NCI-H748 treated with DMSO at 0.1 percent for 48 hours (cell line): ENCODE measurements around the gene TWF2.

Source experiments
- DNase-seq: peaks from one replicate; lab custom pipeline; 2025; lab: John Stamatoyannopoulos, UW

The TWF2 gene

DNA sequence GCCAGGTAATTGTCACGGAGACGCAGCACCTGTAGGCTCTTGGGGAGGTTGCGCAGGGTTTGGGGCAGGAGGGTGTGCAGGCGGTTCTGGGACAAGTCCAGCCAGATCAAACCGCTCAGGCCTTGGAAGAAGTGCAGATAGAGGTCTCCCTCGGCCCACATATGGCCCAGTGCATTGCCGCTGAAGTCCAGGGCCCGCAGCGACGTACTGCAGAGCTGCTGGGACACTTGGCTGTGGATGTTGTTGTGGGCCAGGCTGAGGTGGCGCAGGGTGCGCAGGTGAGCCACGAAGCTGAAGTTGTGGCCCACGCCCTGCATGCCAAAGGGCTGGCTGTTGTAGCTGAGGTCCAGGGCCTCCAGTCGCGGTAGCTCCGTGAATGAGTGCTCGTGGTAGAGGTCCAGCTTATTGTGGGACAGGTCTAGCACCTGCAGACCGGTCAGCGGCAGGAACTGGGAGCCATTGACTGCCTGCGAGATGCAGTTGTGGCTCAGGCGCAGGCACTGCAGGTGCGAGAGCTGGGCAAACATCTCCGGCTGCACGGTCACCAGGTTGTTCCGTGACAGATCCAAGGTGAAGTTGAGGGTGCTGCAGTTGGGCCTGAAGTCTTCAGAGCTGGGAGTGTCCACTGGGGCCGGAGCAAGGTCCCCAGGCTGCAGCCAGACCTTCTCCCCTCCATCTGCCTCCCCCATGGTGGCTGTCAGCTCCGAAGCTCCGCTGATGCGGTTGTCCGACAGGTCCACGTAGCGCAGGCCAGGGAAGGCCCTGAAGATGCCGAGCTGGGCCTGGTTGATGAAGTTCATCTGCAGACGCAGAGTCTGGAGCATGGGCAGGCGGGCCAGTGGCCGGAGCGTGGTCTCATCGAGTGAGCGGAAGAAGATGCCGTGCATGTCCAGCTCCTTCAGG lies 16.4 kb downstream of the TWF2 start:
- no peak for DNase-seq

DNA sequence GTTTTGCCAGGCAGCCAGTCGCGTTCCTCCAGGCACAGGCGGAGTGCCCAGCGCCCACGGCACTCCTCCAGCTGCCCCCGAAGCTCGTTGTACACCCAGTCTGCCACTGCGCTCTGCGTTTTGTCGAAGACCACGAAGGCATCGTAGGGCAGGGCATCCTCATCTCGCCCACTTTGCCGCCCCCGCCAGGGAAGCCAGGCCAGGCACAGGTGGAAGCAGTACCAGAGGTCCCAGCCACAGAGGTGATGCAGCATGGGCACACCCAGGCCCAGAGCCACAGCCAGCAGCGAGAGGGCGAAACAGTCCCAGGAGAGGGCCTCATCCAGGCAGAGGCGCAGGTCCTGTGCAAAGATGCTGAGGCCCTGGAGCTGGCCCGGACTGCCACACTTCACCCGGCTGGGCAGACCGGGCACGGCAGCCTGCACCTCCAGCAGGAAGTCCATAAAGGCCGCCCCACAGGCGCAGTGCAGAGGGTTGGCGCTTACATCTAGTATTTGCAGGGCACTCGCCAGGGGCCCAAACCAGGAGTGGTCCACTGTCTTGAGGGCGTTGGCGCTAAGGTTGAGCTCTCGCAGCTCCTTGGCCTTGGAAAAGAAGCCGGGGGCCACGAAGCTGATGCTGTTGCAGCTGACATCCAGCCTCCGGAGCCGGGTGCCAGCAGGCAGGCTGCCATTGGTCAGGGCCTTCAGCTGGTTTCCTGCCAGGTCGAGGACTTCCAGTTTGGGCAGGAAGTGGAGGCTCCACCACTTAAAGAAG lies 17.2 kb downstream of the TWF2 start:
- DNase-seq = no peak

DNA sequence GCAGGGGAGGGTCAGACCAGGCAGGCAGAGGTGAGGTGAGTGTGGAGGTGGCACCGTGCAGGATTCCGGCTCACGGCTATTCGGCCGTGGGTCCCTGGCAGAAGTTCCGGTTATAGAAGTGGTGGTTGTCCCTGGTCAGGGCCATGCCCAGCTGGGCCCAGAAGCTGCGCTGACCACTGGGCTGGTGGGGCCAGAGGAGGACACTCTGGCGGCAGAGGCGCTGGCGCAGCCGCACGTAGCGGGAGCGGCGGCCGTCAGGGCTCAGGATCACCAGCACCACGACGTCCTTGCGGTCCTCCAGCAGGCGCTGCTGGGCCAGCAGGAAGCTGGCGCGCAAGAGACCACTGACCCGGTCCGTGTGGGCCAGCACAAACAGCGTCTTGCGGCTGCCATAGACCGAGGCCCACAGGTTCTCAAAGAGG lies 17.8 kb downstream of the TWF2 start:
- no peak for DNase-seq

DNA sequence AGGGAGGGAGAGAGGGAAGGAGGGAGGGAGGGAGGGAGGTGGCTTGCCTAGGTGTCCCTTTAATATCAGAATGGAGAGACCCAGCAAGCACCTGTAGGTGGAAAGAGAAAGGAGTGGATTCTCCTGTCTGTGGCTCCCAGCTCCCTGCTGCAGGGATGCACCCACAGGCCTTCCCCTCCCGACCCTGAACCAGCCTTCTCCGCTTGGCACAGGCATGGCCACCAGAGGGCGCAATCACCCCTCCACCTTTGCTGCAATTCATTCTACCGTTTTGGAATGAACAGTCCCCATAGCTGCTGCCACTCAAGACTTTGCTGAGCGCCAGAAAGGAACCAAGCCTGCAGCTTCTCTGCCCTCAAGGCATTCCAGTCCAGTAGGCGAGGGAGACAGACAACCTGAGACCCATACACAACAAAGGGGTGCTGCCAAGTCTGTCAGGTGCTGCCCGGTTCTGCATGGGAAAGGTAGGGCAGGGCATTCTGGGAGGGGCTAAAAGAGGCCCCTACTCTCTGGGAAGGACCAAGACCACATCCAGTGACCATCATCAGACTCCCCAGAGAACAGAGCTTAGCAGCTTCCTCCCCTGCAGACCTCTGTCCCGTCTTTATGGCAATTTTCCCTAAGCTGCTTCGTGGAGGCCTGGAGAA lies 18.5 kb downstream of the TWF2 start:
- DNase-seq = peak; percentile 22

DNA sequence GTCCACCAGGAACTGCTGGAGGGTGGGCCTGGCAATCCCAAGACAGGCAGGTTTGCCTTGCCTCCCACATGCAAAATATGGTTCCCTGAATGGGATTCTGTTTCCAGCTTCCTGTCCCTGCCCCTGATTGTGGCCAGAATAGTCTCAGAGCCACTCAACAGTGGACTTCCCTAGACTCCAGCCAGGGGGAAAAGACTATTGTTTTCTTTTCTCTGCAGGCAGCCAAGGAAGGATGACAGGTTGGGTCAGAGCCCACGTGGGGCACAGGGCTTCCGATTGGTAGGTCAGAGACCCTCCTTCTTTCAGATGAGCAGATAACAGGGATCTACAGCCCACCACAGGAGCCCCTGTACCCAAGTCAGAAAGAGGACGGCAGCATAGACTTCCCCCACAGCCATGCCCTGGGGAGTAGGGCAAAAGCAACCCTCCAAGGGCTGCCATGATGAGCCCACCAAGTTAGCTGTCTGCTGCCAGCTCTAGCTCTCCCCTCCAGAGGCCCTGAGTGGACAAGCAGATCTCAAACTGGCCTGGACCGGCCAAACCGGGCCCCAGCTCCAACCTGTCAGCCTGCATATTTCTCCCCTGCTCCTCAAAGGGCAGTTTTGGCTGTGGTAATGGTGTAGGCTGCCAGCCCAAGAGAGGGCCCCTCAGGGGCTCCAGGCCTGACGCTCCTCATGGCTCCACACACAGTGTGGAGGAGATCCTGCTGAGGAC lies 19.9 kb downstream of the TWF2 start:
- no peak for DNase-seq

DNA sequence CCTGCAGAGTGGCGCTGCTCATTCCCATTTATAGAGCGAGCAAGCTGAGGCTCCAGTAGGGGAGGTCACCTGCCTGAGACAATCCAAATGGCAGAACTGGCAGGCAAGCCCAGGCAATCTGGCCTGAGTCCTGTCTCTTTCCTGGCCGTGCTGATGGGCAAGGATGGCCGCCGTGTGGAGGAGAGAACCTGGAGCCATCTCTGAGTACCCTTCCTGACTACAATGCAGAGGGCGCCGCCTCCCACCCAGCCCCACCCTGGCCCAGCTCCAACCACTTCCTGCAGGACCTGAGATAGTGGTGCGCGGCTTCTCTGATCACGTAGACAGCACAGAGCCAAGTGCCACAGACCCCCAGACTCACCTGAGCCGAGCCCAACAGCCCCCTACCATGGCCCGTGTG lies 20.5 kb downstream of the TWF2 start:
- no peak for DNase-seq

DNA sequence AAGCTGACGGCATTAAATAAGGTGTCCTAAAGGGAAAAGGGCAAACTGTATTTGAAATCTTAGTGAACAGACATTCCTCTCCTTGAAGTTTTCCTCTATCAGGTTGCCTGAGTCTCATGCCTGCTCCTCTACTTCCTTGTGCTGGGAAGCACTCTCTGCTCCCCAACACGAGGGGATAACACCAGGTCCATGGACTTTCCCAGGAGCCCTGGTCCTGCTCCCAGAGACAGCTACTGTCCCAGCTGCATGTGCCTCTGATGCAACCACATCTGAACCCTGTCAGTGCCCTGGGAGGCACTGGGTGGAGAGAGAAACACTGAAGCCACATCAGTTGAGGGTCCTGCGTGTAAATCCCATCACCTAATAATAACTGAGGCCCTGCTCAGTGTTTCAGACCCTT lies 20.9 kb downstream of the TWF2 start:
- DNase-seq = no peak

DNA sequence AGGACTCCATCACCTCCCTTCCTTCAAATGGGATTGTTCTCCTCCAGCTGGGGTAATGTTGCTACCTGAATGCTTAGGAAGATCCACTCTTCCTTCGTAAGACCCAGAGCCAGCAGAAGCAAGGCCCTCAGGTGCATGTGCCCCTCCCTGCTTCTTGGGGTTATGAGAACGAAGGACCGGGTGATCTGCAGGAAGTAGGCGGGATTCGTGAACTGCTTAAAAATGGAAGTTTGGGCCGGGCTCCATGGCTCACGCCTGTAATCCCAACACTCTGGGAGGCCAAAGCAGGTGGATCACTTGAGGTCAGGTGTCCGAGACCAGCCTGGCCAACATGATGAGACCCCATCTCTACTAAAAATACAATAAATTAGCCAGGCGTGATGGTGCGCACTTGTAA lies 21.6 kb downstream of the TWF2 start:
- DNase-seq = no peak

DNA sequence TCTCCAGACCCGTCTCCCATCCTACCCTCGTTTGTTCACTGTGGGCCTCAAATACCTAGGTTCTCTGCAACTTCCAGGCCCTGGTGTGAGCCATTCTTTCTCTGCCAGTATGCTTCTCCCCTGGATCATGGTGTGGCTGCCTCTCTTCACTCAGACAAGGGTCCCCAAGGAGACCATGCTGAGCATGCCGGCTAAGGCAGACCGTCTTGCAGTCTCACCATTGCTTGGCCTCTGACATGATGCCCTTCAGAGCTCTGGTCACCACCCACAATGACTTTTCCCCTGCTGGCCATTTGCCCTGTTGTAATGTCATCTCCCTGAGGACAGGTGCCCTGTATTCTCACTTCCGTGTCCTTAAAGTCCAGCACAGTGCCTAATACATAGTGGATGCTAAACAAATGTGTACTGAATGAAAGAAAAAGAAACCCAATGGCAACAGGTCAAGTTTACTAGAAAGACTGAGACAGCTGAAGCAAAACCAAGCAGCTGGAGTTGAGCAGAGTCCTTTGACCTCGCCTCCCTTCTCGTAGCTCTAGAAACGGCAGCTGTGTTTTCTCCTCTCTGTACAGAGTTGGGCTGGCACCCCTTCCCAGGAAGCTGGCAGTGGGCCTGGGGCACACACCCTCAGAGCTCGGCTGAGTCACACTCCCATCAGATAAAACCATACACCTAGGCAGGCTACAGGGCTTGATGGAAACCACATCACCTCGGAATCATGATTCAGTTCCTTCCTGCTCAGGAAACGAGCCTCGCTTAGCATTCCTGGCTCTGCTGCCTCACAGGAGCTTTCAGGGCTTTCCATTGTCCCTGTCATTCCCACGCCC lies 22.2 kb downstream of the TWF2 start:
- DNase-seq = no peak

DNA sequence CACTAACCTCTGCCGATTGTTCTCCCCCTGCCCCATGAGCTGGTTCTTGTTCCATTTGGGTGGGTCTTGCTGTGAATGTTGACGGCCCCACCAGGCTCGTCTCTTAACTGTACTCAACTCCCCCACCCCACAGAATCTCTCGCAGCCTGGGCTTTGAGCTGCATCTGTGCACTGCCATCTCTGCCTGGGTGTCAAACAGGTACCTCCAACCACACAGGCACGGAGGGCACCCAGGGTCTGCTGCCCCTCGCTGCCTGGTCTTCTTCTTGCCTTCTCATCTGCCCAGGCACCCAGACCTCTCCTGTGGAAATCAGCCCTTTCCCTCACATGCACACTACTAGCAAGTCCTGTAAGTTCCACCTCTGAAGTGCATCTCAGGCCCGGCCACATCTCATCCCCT lies 23.6 kb downstream of the TWF2 start:
- no peak for DNase-seq

DNA sequence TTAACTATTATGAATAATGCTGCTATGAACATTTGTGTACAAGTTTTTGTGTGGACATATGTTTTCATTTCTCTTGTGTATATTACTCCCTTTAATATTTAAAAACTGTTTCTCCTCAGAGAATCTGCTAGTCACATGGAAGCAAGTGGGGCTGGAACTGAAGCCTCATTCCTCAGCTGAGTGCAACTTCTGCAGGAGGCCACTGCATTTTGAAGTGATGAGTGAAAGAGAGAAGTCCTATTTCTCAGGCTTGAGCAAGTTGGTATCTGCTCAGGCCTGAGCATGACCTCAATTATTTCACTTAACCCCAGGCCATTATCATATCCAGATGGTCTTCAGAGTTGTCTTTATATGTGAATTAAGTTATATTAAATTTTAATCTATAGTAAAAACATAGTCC lies 25.1 kb downstream of the TWF2 start:
- DNase-seq = no peak

DNA sequence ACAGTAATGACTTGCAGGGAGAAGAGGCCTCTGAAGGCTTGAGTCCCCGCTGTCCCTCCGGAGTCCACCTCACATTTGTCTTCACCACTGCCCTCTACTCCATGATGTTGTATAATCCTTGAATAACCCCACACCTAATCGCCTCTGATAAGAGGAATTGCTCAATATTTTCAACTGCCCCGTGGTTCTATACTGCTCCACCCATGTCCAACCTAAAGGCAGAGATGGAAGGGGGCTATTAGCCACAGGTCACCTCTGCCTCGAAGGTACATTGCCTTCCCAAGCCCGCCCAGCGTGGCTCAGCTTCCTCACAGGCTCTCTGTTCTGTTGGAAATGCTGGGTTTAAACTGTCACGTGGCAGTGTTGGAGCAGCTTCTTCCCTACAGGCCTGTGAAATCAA lies 26.0 kb downstream of the TWF2 start:
- DNase-seq = no peak

DNA sequence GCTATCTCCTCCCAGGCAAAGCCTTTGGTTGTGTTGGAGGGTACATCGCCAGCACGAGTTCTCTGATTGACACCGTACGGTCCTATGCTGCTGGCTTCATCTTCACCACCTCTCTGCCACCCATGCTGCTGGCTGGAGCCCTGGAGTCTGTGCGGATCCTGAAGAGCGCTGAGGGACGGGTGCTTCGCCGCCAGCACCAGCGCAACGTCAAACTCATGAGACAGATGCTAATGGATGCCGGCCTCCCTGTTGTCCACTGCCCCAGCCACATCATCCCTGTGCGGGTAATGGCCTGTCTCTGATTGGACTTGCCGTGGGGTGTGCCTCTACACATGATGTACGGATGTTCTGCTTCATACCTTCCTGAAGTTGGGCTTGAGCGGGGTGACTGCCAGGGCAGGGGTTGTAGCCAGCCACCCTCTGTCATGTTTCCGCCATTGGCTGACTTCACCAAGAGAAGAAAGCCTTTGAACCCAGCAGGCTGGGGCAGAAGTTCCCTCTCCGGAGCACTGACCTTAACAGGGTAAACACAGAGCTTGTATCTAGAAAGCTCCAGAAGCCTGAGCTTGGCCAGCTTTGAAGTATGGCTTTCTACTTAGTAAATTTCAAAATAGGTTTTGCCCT lies 27.6 kb downstream of the TWF2 start:
- DNase-seq = no peak

DNA sequence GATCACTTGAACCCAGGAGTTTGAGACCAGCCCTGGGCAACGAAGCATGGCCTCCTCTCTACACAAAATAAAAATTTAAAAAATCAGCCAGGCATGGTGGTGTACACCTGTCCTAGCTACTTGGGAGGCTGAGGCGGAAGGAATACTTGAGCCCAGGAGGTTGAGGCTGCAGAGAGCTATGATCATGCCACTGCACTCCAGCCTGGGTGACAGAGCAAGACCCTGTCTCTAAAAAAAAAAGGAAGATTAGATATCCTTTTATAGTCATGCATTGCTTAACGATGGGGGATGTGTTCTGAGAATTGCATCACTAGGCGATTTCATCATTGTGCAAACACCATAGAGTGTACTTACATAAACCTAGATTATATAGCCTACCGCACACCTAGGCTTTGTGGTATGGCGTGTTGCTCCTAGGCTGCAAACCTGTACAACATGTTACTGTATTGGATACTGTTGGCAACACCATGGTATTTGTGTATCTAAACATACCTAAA lies 28.4 kb downstream of the TWF2 start:
- DNase-seq = no peak

DNA sequence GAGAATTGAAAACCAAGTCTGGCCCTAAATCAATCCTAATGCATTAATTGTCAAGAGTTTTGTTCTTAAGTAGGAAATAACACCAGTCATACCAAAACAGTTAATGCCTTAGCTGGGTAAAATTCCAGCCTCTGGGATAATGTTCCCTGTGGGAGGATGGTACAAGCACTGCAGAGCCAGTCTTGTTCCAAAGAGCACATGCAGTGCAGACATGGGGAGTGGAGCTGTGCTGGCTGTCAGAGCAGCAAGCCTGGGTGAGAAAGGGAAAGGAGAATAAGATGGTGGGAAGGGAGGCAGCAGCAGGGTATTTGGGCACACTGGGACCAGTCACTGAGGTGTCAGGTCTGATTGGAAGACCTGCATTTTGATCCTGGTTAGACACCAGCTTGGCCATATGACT lies 28.9 kb downstream of the TWF2 start:
- no peak for DNase-seq

DNA sequence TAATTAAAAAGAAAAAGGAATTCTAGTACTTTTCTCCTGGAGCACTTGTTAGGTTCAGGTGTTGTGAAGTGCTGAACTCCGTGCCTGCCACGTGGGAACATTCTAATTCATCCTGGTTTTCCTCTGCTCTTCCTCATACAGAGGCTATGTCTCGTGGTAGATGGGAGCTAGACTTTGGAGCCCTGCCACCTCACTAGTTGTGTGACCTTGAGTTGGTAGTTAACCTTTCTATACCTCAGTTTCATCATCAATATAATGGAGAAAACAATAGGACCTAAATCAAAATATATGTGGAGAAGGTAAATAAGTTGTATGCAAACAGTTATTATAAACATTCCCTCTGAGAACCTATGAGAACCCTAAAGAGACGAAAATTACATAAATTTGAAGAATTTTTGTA lies 30.4 kb downstream of the TWF2 start:
- no peak for DNase-seq

DNA sequence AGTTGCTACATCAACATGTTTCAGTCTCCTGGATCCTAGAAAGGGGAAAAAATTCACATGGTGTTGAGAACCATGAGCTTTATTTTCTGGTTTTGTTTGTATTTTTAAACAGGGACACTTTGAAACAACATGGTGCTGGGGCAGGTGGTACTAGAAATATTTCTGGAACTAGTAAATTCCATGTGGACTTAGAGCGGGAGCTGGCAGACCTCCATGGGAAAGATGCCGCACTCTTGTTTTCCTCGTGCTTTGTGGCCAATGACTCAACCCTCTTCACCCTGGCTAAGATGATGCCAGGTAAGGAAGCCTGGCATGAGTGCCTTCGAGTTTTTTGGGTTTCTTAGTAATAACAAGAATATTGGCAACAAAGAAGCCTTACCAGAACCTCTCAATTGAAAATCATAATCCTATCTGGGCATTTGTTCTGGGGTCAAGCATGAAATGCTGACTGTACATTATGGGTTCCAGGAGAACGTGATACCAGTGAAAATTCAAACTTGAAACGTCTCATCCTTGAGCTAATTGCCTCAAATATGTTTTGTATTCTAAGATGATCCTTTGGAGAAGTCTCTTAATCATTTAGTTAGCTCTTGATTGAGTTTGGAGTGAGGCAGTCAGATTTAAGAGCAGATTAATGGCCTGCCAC lies 33.1 kb downstream of the TWF2 start:
- DNase-seq = no peak

DNA sequence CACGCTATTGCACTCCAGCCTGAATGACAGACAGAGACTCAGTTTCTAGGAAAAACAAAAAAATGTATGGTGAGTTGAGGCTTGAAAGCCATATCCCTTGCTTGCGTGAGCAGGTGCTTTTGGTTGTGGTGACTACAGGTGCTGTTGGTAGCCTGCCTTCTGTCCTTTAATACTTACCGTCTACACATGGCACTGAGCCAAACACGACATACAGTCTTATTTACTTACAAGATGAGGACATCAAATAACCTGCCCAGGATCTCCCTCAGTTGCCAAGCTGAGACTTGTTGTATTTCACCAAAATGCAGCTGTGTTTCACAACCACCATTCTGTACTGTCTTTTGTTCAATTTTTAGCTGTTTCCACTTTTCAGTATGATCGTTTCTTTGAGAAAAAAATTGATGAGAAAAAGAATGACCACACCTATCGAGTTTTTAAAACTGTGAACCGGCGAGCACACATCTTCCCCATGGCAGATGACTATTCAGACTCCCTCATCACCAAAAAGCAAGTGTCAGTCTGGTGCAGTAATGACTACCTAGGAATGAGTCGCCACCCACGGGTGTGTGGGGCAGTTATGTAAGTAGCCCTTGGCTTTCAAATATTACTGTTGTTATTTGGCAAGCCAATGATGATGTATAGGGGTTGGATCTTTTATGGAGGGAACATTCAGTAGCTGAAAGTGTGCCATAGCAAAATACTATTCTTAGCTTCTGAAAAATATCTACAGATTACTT lies 34.5 kb downstream of the TWF2 start:
- DNase-seq = peak; percentile 79

DNA sequence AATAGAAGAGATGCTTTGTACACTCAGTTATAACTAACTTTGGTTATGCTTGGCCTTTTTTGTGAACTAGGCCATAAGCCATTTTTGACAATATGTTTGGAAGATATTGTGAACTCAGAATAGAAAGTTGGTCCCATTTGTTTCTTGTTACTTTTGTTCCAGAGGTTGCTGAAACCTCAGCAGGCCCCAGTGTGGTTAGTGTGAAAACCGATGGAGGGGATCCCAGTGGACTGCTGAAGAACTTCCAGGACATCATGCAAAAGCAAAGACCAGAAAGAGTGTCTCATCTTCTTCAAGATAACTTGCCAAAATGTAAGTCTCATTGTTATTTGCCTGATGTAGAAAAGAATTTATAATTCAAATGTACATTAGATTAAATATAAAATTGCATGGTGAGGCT lies 35.3 kb downstream of the TWF2 start:
- DNase-seq = no peak
